T-helper 17 cell (primary cell): ENCODE measurements around the gene S100PBP. TPM values are rescaled to one million over a fixed set of nuclear protein-coding genes. Genes with fewer than 3 reads are reported as not detected.

Experiments
- ATAC-seq: fragments of 150-1000 bp; cut with Tn5 transposase; 2 replicates; pipeline ENCODE4 v1.10.0; 2021; ENCODE audit warnings: mild to moderate bottlenecking, moderate library complexity
- DNase-seq, 3 donors: peaks; one replicate each; pipeline versions ENCODE4 v3.0.0 to v3.0.0-alpha.2; 2020 to 2021
- H3K9me3 ChIP-seq: one replicate; pipeline ENCODE4 v1.7.0; 2013; ENCODE audit warnings: low read length, mild to moderate bottlenecking; ENCODE audit not compliant: control insufficient read depth, poor library complexity, severe bottlenecking
- H3K27ac Mint-ChIP-seq: one replicate; pipeline ENCODE4 v1.8.0; 2022; ENCODE audit warnings: mild to moderate bottlenecking, moderate library complexity, mixed read lengths
- H3K27me3 Mint-ChIP-seq: one replicate; pipeline ENCODE4 v1.8.0; 2022; ENCODE audit warnings: mixed read lengths
- H3K36me3 Mint-ChIP-seq: one replicate; pipeline ENCODE4 v1.8.0; 2022; ENCODE audit warnings: low read depth, mixed read lengths
- H3K4me1 Mint-ChIP-seq: one replicate; pipeline ENCODE4 v1.8.0; 2022; ENCODE audit warnings: mild to moderate bottlenecking, mixed read lengths
- H3K4me3 Mint-ChIP-seq: one replicate; pipeline ENCODE4 v1.8.0; 2022; ENCODE audit warnings: mild to moderate bottlenecking, moderate library complexity, mixed read lengths
- total RNA-seq, 4 donors: library from RNA in 2 of 4; stranded (reverse) in 2 of 4; gene quantifications; one replicate each; pipeline ENCODE4 v1.2.3 and lab custom pipeline; 2022 to 2026

Gene S100PBP
- total RNA-seq, 2 donors from 2014 or later = 32.5 to 35.5 TPM

DNA sequence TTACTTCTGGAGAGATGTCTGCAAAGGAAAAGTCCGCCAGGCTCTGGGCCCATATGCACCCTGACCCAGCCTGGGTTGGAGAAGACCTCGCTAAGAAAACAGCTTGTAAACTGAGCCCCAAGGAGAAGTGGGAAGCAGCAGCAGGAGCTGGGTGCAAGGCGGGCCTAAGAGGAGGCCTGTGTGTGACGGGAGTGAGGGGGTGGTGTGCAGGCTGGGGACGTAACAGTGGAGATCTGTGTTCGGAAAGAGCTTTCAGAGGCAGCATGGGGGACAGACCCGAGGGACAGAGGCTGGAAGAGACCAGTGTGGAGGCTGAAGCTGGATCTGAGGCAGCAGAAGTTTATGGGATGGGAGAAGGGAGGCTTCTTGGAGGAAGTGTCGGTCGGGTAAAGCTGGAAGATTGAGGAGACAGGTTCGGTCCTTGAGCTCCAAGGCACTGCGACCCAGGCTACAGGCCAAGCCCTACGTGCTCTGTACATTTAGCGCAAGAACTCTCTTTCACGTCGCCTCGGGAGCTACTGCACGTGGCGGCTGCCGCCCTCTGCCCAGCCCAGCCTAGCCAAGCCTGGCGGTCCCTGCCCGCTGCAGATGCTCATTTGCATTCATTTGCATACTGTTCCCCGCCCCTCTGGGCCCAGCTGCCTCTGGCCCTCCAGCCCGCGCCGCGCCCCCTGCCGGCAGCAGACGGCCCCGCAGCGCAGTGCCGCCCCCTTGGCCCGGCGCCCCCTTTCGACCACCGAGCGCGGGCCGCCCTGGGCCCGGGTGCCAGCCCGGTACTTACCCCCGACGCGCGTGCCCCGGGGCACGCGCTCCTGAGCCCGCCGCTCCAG lies 75.1 kb downstream of the S100PBP start:
- H3K4me3 Mint-ChIP-seq = peak overlapping the region; percentile 80
- no peaks in the 10 kb centered on the region for H3K9me3 ChIP-seq
- H3K27ac Mint-ChIP-seq = no peak overlapping the region
- peaks cover 4% of the 10 kb centered on the region for H3K4me1 Mint-ChIP-seq
- H3K27me3 Mint-ChIP-seq = peaks cover 72% of the 10 kb centered on the region
- peaks cover 2% of the 10 kb centered on the region for H3K36me3 Mint-ChIP-seq
- ATAC-seq = peak; percentile 72
- no peak for DNase-seq

DNA sequence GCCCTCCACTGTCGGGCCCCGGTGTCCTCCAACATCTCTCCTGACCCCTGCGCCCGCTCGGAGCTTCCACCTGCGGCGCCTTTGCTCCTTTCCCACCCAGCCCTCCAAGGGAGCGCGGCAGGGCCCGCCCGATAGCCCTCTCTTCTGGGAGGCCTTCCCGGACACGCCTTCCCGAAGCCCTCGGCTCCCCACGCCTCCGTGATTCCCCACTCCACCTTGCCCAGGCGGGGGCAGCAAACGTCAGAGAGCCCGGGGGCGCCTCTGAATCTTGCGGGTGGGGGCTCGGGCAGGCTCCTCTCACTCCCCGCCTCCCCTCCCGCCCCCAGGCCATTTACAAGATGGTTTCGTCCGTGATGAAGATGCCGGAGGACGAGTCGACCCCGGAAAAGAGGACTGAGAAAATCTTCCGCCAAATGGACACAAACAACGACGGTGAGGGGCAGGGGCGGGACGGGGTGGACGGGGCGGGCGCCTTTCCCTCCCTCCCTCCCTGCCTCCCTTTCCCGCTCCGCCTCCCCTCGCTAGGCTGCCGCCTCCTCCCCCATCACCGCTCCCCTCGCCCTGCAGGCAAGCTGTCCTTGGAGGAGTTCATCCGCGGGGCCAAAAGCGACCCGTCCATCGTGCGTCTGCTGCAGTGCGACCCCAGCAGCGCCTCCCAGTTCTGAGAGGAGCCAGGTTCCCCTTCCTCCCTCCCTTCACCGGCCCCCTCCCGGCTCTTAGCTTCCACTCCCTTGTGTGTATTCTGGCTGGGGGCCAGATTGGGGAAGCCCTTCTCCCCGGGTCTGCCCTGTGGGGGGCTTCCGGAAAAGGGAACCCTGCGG lies 76.0 kb downstream of the S100PBP start:
- peak overlapping the region; percentile 80 for H3K4me3 Mint-ChIP-seq

DNA sequence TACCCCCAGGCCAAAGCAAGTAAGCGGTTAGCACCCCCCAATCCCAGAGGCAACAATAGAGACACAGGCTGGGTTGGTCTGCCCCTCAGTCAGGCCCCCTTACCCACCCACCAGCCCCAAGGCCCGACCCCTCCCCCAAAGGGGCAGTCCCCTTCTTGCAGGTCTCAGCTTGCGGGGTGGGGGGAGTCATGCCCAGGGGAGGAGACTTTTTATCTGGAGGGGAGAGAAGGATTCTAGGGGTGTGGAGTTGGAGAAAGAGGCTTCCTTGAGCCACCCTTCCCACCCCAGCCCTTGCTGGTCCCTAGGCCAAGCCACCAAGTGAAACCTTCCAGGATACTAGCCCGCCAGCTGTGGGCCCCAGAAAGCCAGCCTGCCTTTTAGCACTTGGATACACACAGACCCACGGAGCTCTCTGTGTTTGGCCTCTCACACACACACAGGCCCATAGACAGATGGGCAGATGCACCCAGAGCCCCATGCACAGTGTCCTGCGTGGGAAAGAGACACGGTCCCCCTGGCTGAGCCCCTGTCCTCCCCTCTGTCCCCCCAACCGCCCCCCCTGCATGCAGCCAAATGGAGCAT lies 76.7 kb downstream of the S100PBP start:
- ATAC-seq = no peak
- Mint-ChIP-seq H3K36me3 (peaks cover 2% of the 10 kb centered on the region), H3K27me3 (peaks cover 75% of the 10 kb centered on the region), H3K4me1 (peaks cover 5% of the 10 kb centered on the region), H3K27ac (no peak overlapping the region), H3K4me3 (peak overlapping the region; percentile 75)
- no peak for DNase-seq
- no peaks in the 10 kb centered on the region for H3K9me3 ChIP-seq

More for the DNA sequence above, 76.0 kb downstream of the S100PBP start:
- H3K9me3 ChIP-seq = no peaks in the 10 kb centered on the region
- H3K4me1 Mint-ChIP-seq = peaks cover 5% of the 10 kb centered on the region
- DNase-seq = no peak
- peaks cover 2% of the 10 kb centered on the region for H3K36me3 Mint-ChIP-seq
- H3K27me3 Mint-ChIP-seq = peaks cover 72% of the 10 kb centered on the region
- H3K27ac Mint-ChIP-seq = no peak overlapping the region
- no peak for ATAC-seq

DNA sequence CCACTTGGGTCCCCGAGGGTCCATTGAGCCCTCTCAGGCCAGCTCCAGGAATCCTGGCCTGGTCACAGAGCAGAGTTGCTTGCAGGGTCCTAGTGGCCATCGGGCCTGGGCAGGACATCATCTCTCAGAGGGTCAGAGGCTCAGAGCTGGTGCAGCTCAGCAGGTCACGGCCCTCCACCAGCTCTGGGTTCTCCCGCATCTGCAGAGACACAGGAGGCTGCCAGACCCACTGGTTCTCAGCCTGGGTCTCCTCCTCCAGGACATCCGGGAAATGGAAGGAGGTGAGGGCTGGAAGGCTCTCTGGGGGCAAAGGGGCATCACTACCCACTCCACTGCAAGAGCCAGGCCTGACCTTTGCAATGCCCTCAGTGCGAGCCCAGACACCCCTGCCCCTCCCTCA lies 77.2 kb downstream of the S100PBP start:
- Mint-ChIP-seq H3K4me3 (no peak overlapping the region), H3K27me3 (peaks cover 75% of the 10 kb centered on the region), H3K27ac (no peak overlapping the region), H3K36me3 (no peaks in the 10 kb centered on the region), H3K4me1 (peaks cover 5% of the 10 kb centered on the region)
- DNase-seq (no peak), ATAC-seq (no peak)
- H3K9me3 ChIP-seq = no peaks in the 10 kb centered on the region

DNA sequence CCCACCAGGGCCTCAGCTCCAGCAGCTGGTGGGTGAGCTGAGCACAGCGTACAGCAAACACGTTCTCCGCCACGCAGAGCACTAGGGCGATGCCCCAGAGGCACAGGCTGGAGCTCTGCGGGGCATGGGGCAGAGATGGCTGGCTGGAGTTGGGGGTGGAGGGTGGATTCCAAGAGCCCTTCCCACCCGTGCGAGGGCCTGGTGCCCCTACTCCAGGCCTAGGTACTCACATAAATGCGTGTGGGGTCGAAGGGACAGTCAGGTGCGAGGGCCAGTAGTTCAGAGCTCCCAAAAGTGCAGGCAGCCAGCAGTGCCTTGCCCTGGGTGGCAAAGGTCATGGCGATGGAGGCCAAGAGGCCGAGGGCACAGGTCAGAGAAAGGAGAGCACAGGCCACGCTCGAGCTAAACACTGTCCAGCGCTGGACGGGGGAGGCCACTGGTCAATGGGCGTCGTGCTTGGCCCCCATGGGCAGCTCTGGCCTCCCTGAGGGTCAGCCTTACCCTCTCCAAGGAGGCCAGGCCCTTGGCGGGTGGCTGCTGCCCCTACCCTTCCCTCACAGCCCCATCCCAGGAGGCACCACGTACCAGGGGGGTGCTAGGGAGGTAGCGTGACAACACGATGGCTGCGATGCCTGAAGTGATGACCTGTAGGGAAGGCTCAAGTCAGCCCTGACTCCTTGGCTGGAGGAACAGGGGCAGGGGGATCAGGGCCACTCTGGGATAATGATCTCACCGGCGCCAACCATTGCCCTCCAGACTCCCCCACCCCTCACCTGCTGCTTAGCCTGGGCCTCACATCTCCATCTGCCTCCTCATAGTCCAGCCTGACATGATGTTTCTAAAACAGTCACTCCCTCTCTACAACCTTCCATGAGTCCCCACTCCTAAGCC lies 78.1 kb downstream of the S100PBP start:
- peak overlapping the region; percentile 28 for H3K4me3 Mint-ChIP-seq
- ATAC-seq = no peak
- no peaks in the 10 kb centered on the region for H3K36me3 Mint-ChIP-seq
- H3K27me3 Mint-ChIP-seq = peaks cover 71% of the 10 kb centered on the region
- no peak for DNase-seq
- peaks cover 7% of the 10 kb centered on the region for H3K4me1 Mint-ChIP-seq
- H3K9me3 ChIP-seq = no peaks in the 10 kb centered on the region
- H3K27ac Mint-ChIP-seq = no peak overlapping the region

DNA sequence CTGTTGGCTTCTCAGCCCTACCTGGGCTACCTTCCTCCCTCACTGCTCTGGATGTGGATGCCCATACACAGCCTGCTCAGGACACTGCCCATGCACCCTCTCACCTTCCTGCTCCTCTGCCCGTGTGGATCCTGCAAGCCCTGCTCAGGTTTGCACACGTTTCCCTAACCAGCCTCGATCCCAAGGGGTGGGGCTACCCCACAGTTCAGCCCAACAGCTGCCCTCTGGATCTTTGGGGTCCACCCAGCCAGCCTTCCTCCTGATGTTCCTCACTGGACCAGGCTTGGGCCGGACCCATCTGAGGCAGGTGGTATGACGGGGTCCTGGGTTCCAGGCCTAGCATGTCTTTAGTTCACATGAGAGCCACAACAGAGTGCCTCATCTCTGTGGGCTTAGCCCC lies 79.0 kb downstream of the S100PBP start:
- no peak overlapping the region for H3K27ac Mint-ChIP-seq
- H3K36me3 Mint-ChIP-seq = no peaks in the 10 kb centered on the region
- peaks cover 9% of the 10 kb centered on the region for H3K4me1 Mint-ChIP-seq
- H3K9me3 ChIP-seq = no peaks in the 10 kb centered on the region
- H3K4me3 Mint-ChIP-seq = no peak overlapping the region
- no peak for DNase-seq
- no peak for ATAC-seq
- peaks cover 65% of the 10 kb centered on the region for H3K27me3 Mint-ChIP-seq

DNA sequence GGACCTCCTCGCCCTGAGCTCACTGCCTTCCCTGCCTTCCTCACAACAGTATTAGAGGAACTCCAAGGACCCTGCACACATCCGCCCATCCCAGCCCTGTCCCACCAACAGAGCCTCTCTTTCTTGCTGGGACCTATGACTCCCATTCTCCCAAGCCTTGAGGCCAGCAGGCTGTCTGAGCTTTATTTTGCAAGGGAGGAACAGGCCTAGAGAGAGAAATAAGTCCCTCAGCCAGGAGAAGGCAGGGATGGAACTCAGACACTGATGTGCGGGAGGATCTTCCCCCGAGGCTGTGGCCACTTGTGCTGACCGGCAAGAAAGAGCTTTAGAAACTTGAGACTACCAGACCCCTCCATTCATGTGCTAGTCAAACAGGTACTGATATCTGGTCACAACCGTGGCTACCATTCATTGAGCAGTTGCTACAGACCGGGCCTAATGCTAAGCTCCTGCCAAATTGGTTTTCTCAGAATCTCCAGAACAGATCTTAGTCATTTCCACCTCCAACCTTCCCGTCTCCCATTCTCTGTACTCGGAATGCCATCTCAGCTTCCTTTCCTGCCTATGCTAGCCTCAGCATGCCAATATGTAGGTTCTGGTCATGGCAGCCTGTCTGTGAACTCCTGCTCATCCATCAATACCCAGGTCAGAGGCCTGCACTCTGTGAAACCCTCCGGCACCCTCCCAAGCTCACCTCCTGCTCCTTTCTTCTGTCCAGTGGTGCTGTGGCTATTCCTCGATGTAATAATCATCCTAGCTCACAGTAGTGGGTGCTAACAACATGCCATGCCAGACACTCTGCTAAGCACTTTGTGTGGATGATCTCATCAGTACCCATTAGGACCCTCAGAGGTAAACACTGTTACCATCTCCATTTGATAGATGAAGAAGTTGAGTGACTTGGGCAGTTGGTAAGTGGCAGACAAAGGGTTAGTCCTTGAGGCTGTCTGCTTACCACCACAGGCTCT lies 79.9 kb downstream of the S100PBP start:
- no peak for ATAC-seq
- Mint-ChIP-seq H3K4me1 (peaks cover 14% of the 10 kb centered on the region), H3K27ac (no peak overlapping the region), H3K36me3 (peaks cover 2% of the 10 kb centered on the region), H3K4me3 (no peak overlapping the region), H3K27me3 (peaks cover 65% of the 10 kb centered on the region)
- DNase-seq = no peak
- H3K9me3 ChIP-seq = no peaks in the 10 kb centered on the region

DNA sequence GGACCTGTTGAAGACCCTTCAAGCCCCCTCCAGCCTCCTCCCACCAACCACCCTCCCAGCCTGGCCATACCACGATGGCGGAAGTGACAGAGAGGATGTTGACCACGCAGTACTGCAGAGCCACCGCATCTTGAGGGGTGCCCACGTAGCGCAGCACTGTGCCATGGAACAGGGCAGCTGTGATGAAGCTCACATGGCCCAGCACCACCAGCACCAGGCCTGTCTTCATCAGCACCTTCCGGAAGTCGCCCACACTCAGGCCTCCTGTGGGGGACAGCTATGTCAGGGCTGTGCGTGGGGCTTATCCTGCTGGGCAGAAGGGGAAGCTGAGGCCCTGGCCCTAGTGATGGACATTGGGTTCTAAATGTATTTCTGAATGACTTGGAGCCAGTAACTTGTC lies 80.6 kb downstream of the S100PBP start:
- Mint-ChIP-seq H3K27me3 (peaks cover 68% of the 10 kb centered on the region), H3K36me3 (peaks cover 2% of the 10 kb centered on the region), H3K4me3 (no peak overlapping the region), H3K27ac (no peak overlapping the region), H3K4me1 (peaks cover 16% of the 10 kb centered on the region)
- H3K9me3 ChIP-seq = no peaks in the 10 kb centered on the region
- DNase-seq (no peak), ATAC-seq (no peak)

DNA sequence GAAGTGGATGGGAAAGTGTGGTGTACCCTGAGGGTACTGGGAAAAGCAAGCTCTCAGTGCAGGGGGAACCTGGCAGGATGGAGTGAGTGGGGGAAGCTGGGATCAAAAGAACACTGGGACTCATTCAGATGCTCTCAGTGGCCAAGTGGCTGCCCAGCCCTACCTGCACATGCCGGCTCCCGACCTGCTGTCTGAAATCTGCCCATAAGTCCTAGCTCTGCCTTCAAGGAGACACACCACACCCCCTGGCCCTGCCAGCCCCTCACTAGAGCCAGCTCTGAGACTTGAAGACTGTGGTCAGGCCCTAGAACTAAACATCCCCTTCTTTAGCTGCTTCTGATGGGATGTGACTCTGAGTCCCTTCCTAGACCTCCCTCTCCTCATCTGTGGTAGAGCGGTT lies 81.5 kb downstream of the S100PBP start:
- Mint-ChIP-seq H3K36me3 (peaks cover 2% of the 10 kb centered on the region), H3K27ac (no peak overlapping the region), H3K27me3 (peaks cover 74% of the 10 kb centered on the region), H3K4me3 (no peak overlapping the region), H3K4me1 (peaks cover 19% of the 10 kb centered on the region)
- no peak for ATAC-seq
- DNase-seq = no peak
- H3K9me3 ChIP-seq = no peaks in the 10 kb centered on the region

DNA sequence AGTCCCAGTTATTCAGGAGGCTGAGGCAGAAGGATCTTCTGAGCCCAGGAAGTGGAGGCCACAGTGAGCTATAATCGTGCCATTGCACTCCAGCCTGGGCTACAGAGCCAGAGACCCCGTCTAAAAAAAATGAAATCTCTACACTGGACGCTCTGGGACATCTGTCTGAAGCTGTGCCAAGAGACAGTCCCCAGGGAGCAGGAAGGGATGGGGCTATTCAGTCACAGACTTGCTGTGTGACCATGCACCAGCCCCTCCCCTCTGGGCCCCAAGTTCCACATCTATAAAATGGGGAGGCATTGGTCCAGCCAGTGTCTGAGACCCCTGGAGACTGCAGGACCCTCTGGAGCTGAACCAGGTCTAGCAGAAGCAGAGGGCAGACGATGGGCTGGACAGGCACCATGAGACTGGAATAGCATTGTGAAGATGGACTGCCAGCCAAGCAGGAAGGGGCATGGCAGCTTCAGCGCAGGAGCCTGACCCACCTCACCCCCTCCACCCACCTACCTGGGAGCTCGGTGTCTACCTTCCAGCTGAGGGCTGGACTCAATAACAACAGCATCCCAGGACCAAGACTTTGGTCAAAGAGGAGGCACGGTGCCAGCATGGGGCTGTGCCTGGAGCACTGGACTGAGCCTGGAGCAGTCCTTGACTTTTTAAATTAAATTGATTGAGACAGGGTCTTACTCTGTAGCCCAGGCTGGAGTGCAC lies 82.3 kb downstream of the S100PBP start:
- DNase-seq (no peak), ATAC-seq (no peak)
- Mint-ChIP-seq H3K4me3 (no peak overlapping the region), H3K36me3 (peaks cover 2% of the 10 kb centered on the region), H3K27me3 (peaks cover 74% of the 10 kb centered on the region), H3K4me1 (peaks cover 19% of the 10 kb centered on the region), H3K27ac (no peak overlapping the region)
- H3K9me3 ChIP-seq = no peaks in the 10 kb centered on the region

DNA sequence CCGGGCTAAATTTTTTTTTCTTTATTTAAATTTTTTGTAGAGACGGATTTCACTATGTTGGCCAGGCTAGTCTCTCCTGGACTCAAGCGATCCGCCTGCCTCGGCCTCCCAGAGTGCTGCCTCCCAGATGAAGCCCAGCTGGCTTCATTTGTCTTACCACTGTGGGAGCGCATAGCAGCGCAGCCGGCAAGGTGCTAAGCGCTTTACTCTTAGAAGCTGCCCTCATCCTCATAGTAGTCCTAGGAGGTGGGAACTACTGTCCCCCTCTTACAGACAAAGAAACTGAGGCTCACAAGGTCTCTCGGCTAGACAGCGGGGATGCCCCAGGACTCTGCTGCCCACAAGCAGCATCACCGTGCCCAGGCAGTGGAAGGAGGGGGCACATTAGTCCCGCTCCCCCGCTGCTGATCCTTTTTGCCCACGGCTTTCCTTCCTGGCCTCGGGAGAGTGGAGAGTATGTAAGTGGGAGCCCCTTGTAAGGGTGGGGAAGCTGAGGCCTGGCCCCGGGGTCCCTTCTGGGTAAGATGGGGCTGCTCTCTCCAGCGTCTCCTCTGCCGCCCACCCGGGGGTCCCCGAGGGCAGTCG lies 83.0 kb downstream of the S100PBP start:
- Mint-ChIP-seq H3K27me3 (peaks cover 69% of the 10 kb centered on the region), H3K36me3 (peaks cover 2% of the 10 kb centered on the region), H3K4me1 (peaks cover 19% of the 10 kb centered on the region), H3K27ac (peak overlapping the region; percentile 27), H3K4me3 (peak overlapping the region; percentile 80)
- ATAC-seq = no peak
- H3K9me3 ChIP-seq = no peaks in the 10 kb centered on the region
- no peak for DNase-seq
